Endothelial cell of umbilical vein (primary cell): ENCODE measurements around the gene PLOD1. TPM values are rescaled to one million over a fixed set of nuclear protein-coding genes. Genes with fewer than 3 reads are reported as not detected.

Experiments
- BruUV-seq: library from RNA; stranded (reverse); fragments of 400-500 nt; replicated peaks from 2 replicates; lab custom pipeline; 2021; lab: Mats Ljungman, UMichigan
- CTCF ChIA-PET: fragments of 300-600, 350-600 bp; sonication (Branson Sonifier 250); formaldehyde crosslinking; loops from one replicate; lab custom pipeline; 2021; ENCODE audit warnings: antibody characterized with exemption, inconsistent platforms; lab: Charles Lee
- POLR2A ChIA-PET: fragments of 300-600, 350-600 bp; sonication (Branson Sonifier 250); formaldehyde crosslinking; loops from one replicate; lab custom pipeline; 2021; ENCODE audit warnings: antibody characterized with exemption, inconsistent platforms; lab: Charles Lee
- DNase-seq: peaks from one replicate; pipeline ENCODE4 v3.0.0-alpha.2; 2011; ENCODE audit warnings: low read depth, low spot score
- FAIRE-seq: peaks from 2 replicates; lab custom pipeline; 2011; peaks lifted over from hg19 to GRCh38; lab: Jason Lieb, UNC
- H2AFZ ChIP-seq: 2 replicates; pipeline ENCODE4 v1.6.0; 2012; ENCODE audit warnings: low read depth, low read length, control low read depth, inconsistent platforms
- H3K27ac ChIP-seq: 2 replicates; pipeline ENCODE4 v1.5.1; 2011; ENCODE audit warnings: low read depth, mild to moderate bottlenecking, control low read depth, low read length, moderate library complexity; ENCODE audit not compliant: insufficient read depth
- H3K27me3 ChIP-seq, 2 experiments: 2 replicates each; pipeline versions ENCODE4 v1.6.0 to v1.6.1; 2011; ENCODE audit warnings: low read length in 2 of 2, mixed read lengths in 1 of 2; ENCODE audit not compliant: control insufficient read depth in 2 of 2, insufficient read depth in 2 of 2
- H3K36me3 ChIP-seq, 2 experiments: 2 replicates in 1 of 2; 3 replicates in 1 of 2; pipeline ENCODE4 v1.5.1; 2011; ENCODE audit warnings: low read length in 2 of 2, mild to moderate bottlenecking in 1 of 2, moderate library complexity in 1 of 2; ENCODE audit not compliant: control insufficient read depth in 2 of 2, insufficient read depth in 2 of 2; ENCODE audit errors: extremely low read depth in 1 of 2
- H3K4me1 ChIP-seq: 3 replicates; pipeline ENCODE4 v1.5.1; 2011; ENCODE audit warnings: mild to moderate bottlenecking, low read length; ENCODE audit not compliant: control insufficient read depth, insufficient read depth; ENCODE audit errors: extremely low read depth
- H3K4me2 ChIP-seq: 2 replicates; pipeline ENCODE4 v1.6.1; 2011; ENCODE audit warnings: low read length, control low read depth, mixed read lengths; ENCODE audit not compliant: insufficient read depth
- H3K4me3 ChIP-seq, 3 experiments: fragments of 200-600 bp in 1 of 3; sonication (generic), shearing (Covaris generic) in 1 of 3; replicated peaks in 1 of 3; 2 replicates each; pipeline ENCODE4 v1.5.1; 2011 to 2016; ENCODE audit warnings: control low read depth in 3 of 3, low read length in 3 of 3, mild to moderate bottlenecking in 2 of 3, inconsistent platforms in 1 of 3, low read depth in 1 of 3, moderate library complexity in 1 of 3; ENCODE audit not compliant: insufficient read depth in 1 of 3
- H3K79me2 ChIP-seq: 2 replicates; pipeline ENCODE4 v1.6.0; 2012; ENCODE audit warnings: low read length, inconsistent platforms; ENCODE audit not compliant: control insufficient read depth, insufficient read depth
- H3K9ac ChIP-seq: replicated peaks from 2 replicates; pipeline ENCODE3; 2011; ENCODE audit warnings: low read length, control low read depth; ENCODE audit not compliant: insufficient read depth; ENCODE audit errors: extremely low read depth
- H3K9me1 ChIP-seq: replicated peaks from 3 replicates; pipeline ENCODE4 v1.6.0; 2011; ENCODE audit warnings: mild to moderate bottlenecking, low read length; ENCODE audit not compliant: control insufficient read depth, insufficient read depth; ENCODE audit errors: extremely low read depth
- H3K9me3 ChIP-seq: replicated peaks from 2 replicates; pipeline ENCODE4 v1.5.1; 2012; ENCODE audit warnings: low read length, inconsistent platforms; ENCODE audit not compliant: control insufficient read depth, insufficient read depth
- H4K20me1 ChIP-seq: replicated peaks from 2 replicates; pipeline ENCODE3; 2011; ENCODE audit warnings: mild to moderate bottlenecking, low read length; ENCODE audit not compliant: control insufficient read depth, insufficient read depth; ENCODE audit errors: extremely low read depth
- EZH2 ChIP-seq: IDR thresholded peaks from 2 replicates; pipeline ENCODE4 v1.6.1; 2012; ENCODE audit warnings: borderline replicate concordance, low read depth, mild to moderate bottlenecking, moderate library complexity, low read length, inconsistent platforms; ENCODE audit not compliant: severe bottlenecking
- FOS ChIP-seq: IDR thresholded peaks from 2 replicates; pipeline ENCODE4 v1.6.1; 2011; ENCODE audit warnings: mild to moderate bottlenecking, low read length, moderate library complexity, borderline replicate concordance; ENCODE audit not compliant: insufficient read depth
- GATA2 ChIP-seq: IDR thresholded peaks from 2 replicates; pipeline ENCODE4 v1.7.0; 2011; ENCODE audit warnings: low read depth, mild to moderate bottlenecking, moderate library complexity, mixed read lengths, low read length; ENCODE audit not compliant: insufficient read length, insufficient read depth
- JUN ChIP-seq: IDR thresholded peaks from 2 replicates; pipeline ENCODE4 v1.6.1; 2011; ENCODE audit warnings: borderline replicate concordance, low read depth; ENCODE audit not compliant: insufficient read length, insufficient read depth
- POLR2A ChIP-seq: IDR thresholded peaks from 2 replicates; pipeline ENCODE4 v1.6.1; 2012; ENCODE audit warnings: low read depth, mild to moderate bottlenecking, control low read depth, low read length
- POLR2AphosphoS5 ChIP-seq: IDR thresholded peaks from 2 replicates; pipeline ENCODE4 v1.6.1; 2012; ENCODE audit warnings: low read depth, mild to moderate bottlenecking, control low read depth, low read length, moderate library complexity; ENCODE audit not compliant: insufficient read depth
- dilution Hi-C: fragments of 300-500 bp; cut with MboI; formaldehyde crosslinking; loops from one replicate; pipeline ENCODE4 v1.15.0; 2019; ENCODE audit warnings: low sequenced_read_pairs; ENCODE audit not compliant: extremely low pct_ligation_motif_present
- intact Hi-C: fragments of 100-400 bp; cut with micrococcal nuclease; formaldehyde crosslinking; loops from one replicate; pipeline ENCODE4 v1.10.0; 2022
- polyA plus RNA-seq, 4 experiments: library from polyadenylated mRNA; depleted of rRNA in 3 of 4; stranded (reverse) in 3 of 4; unstranded in 1 of 4; fragments of >200 nt; gene quantifications; 2 replicates each; pipeline versions ENCODE4 v1.2.1 to v1.2.3, GENCODE V29; 2011 to 2012; ENCODE audit warnings: missing spikeins in 1 of 4
- total RNA-seq: library from RNA; stranded (reverse); gene quantifications from 2 replicates; pipeline ENCODE4 v1.2.3, GENCODE V29; 2021
- TF ChIP-seq, protein P1 (sequence below): IDR thresholded peaks from 2 replicates; pipeline ENCODE4 v1.6.1; 2011; ENCODE audit not compliant: insufficient read depth, insufficient read length
- TF ChIP-seq, protein P2 (sequence below), 2 donors: IDR thresholded peaks; 1 replicate in 1 of 2; 2 replicates in 1 of 2; pipeline ENCODE4 v1.5.1; 2011; ENCODE audit warnings: low read length in 2 of 2, mild to moderate bottlenecking in 2 of 2, moderate library complexity in 2 of 2, control low read depth in 1 of 2, inconsistent platforms in 1 of 2, low read depth in 1 of 2; ENCODE audit not compliant: insufficient read depth in 1 of 2; ENCODE audit errors: extremely low read depth in 1 of 2

The PLOD1 gene
- total and polyA plus RNA-seq, 2 donors (not counting 3 experiments of a cell fraction or from before 2014, with no cell fraction given), result 260 to 412 TPM

DNA sequence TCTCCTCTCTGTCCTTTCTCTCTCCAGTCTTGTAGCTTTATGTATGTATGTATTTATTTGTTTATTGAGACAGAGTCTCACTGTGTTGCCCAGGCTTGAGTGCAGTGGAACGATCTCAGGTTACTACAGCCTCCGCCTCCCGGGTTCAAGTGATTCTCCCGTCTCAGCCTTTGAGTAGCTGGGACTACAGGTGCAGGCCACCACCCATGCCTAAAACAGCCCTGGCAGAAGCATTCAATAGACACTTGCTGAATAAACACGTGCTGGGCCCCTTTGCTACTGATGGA is 10.7 kb upstream of the PLOD1 start:
- no peak for FAIRE-seq
- dilution Hi-C loops, result no loop called here
- POLR2A ChIA-PET, result interaction anchor here (0.7 to 1.4 kb wide), 2 partner anchors 14 to 16 kb away, joined by 3 to 4 read pairs; no protein-coding TSS in a partner anchor
- Histone ChIP-seq H3K4me1 (peaks cover 20% of the 10 kb centered on the region), H4K20me1 (no peaks in the 10 kb centered on the region), H3K4me2 (peak overlapping the region; percentile 16), H3K27ac (no peak overlapping the region), H3K4me3 (no peak overlapping the region), H3K79me2 (peaks cover 31% of the 10 kb centered on the region), H3K36me3 (peaks cover 0 to 23% of the 10 kb centered on the region in 2 experiments), H3K9ac (no peak overlapping the region), H2AFZ (no peak overlapping the region), H3K9me1 (no peaks in the 10 kb centered on the region), H3K27me3 (no peaks in the 10 kb centered on the region), H3K9me3 (no peaks in the 10 kb centered on the region)
- no peak for DNase-seq
- BruUV-seq, result no TSS peak
- intact Hi-C loops, result no loop called here
- CTCF ChIA-PET, result no interaction called here
- TF ChIP-seq POLR2AphosphoS5 (no peak), JUN (no peak), POLR2A (no peak), EZH2 (no peak), GATA2 (no peak), FOS (no peak)
- TF ChIP-seq, protein P1, sequence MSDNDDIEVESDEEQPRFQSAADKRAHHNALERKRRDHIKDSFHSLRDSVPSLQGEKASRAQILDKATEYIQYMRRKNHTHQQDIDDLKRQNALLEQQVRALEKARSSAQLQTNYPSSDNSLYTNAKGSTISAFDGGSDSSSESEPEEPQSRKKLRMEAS, result no peak
- TF ChIP-seq, protein P2, sequence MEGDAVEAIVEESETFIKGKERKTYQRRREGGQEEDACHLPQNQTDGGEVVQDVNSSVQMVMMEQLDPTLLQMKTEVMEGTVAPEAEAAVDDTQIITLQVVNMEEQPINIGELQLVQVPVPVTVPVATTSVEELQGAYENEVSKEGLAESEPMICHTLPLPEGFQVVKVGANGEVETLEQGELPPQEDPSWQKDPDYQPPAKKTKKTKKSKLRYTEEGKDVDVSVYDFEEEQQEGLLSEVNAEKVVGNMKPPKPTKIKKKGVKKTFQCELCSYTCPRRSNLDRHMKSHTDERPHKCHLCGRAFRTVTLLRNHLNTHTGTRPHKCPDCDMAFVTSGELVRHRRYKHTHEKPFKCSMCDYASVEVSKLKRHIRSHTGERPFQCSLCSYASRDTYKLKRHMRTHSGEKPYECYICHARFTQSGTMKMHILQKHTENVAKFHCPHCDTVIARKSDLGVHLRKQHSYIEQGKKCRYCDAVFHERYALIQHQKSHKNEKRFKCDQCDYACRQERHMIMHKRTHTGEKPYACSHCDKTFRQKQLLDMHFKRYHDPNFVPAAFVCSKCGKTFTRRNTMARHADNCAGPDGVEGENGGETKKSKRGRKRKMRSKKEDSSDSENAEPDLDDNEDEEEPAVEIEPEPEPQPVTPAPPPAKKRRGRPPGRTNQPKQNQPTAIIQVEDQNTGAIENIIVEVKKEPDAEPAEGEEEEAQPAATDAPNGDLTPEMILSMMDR (IDR thresholded peaks at IDR 0.05; ENCODE audit: extremely low read depth in 1 of 2, insufficient read depth in 1 of 2, low read depth in 1 of 2, low read length in 2 of 2), result no peak
